Upper lobe of right lung (tissue), 1 donor: Measurements from ENCODE around the gene RCC2. TPM values are rescaled to one million over a fixed set of nuclear protein-coding genes. Genes with fewer than 3 reads are reported as not detected.
"Not testable (repeated sequence)": the region's sequence is repeated elsewhere in the genome, so short reads cannot be mapped to it uniquely, and the experiment has no call there.

Experiments used
- ATAC-seq: fragments of 200-7000 bp; cut with Tn5 transposase; one replicate; pipeline ENCODE4 v1.9.1; 2020; ENCODE audit warnings: mild to moderate bottlenecking, moderate library complexity
- DNase-seq: peaks from one replicate; pipeline ENCODE4 v3.0.0-alpha.2; 2020
- H3K27ac ChIP-seq: fragments of 200-600 bp; one replicate; pipeline ENCODE4 v1.8.0; 2022
- H3K27me3 ChIP-seq: fragments of 200-600 bp; one replicate; pipeline ENCODE4 v1.8.0; 2022; ENCODE audit warnings: mild to moderate bottlenecking
- H3K36me3 ChIP-seq: fragments of 200-600 bp; one replicate; pipeline ENCODE4 v1.8.0; 2022
- H3K4me1 ChIP-seq: fragments of 200-600 bp; one replicate; pipeline ENCODE4 v1.8.0; 2022
- H3K4me3 ChIP-seq: fragments of 200-600 bp; one replicate; pipeline ENCODE4 v1.8.0; 2022; ENCODE audit warnings: mild to moderate bottlenecking
- H3K9me3 ChIP-seq: fragments of 200-600 bp; one replicate; pipeline ENCODE4 v1.8.0; 2022
- intact Hi-C: fragments of 100-400 bp; cut with DNase I; formaldehyde crosslinking; loops from one replicate; pipeline ENCODE4 v1.11.0; 2022
- total RNA-seq: library from RNA; stranded (reverse); fragmentation: NEBNext Ultra II Directional; extraction: Animal tissue kit (Norgen Biotek cat#: 25700); gene quantifications from one replicate; pipeline ENCODE4 v1.2.1, GENCODE V29; 2021
- TF ChIP-seq, protein P1 (sequence below): fragments of 200-600 bp; IDR thresholded peaks from one replicate; pipeline ENCODE4 v1.8.0; 2022; ENCODE audit warnings: antibody characterized with exemption
- donor health status: DM: no; HTN: yes; CAD: no; lungs with severe emphysema.

The RCC2 gene
- total RNA-seq, 1 donor from 2014 or later, result 48.6 TPM

DNA sequence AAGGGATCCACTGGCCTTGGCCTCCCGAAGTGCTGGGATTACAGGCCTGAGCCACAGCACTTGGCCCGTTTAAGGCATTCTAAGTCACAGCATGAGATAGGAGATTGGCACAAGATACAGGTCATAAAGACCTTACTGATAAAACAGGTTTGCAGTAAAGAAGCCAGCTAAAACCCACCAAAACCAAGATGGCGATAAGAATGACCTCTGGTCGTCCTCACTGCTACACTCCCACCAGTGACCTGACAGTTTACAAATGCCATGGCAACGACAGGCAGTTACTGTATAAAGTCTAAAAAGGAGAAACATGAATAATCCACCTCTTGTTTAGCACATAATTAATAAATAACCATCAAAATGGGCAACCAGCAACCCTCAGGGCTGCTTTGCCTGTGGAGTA, 33.3 kb upstream of the RCC2 start:
- TF ChIP-seq, protein P1, sequence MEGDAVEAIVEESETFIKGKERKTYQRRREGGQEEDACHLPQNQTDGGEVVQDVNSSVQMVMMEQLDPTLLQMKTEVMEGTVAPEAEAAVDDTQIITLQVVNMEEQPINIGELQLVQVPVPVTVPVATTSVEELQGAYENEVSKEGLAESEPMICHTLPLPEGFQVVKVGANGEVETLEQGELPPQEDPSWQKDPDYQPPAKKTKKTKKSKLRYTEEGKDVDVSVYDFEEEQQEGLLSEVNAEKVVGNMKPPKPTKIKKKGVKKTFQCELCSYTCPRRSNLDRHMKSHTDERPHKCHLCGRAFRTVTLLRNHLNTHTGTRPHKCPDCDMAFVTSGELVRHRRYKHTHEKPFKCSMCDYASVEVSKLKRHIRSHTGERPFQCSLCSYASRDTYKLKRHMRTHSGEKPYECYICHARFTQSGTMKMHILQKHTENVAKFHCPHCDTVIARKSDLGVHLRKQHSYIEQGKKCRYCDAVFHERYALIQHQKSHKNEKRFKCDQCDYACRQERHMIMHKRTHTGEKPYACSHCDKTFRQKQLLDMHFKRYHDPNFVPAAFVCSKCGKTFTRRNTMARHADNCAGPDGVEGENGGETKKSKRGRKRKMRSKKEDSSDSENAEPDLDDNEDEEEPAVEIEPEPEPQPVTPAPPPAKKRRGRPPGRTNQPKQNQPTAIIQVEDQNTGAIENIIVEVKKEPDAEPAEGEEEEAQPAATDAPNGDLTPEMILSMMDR, result no peak
- Histone ChIP-seq H3K36me3 (no peaks in the 10 kb centered on the region), H3K9me3 (no peaks in the 10 kb centered on the region), H3K4me1 (no peaks in the 10 kb centered on the region), H3K4me3 (no peak overlapping the region), H3K27me3 (no peaks in the 10 kb centered on the region), H3K27ac (no peak overlapping the region)
- ATAC-seq (no peak), DNase-seq (no peak)
- intact Hi-C loops, result loop anchor here (10.0 kb wide), 1 partner anchor 58 kb away; no protein-coding TSS in a partner anchor

DNA sequence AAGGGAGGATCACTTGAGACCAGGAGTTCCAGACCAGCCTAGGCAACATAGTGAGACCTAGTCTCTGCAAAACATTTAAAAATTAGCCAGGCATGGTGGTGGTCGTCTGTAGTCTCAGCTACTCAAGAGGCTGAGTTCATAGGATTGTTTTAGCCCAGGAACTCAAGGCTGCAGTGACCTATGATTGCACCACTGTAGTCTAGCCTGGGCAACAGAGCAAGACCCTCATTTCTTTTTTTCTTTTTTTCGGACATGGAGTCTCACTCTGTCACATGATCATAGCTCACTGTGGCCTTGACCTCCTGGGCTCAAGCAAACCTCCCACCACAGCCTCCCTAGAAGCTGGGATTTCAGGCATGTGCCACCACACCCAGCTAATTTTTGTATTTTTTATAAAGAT, 31.9 kb upstream of the RCC2 start:
- intact Hi-C loops, result loop anchor here (10.0 kb wide), 1 partner anchor 57 kb away; no protein-coding TSS in a partner anchor
- DNase-seq (no peak), ATAC-seq (no peak)
- Histone ChIP-seq H3K4me3 (no peak overlapping the region), H3K9me3 (no peaks in the 10 kb centered on the region), H3K36me3 (no peaks in the 10 kb centered on the region), H3K27me3 (no peaks in the 10 kb centered on the region), H3K27ac (no peak overlapping the region), H3K4me1 (no peaks in the 10 kb centered on the region)
- TF ChIP-seq, protein P1, result no peak

DNA sequence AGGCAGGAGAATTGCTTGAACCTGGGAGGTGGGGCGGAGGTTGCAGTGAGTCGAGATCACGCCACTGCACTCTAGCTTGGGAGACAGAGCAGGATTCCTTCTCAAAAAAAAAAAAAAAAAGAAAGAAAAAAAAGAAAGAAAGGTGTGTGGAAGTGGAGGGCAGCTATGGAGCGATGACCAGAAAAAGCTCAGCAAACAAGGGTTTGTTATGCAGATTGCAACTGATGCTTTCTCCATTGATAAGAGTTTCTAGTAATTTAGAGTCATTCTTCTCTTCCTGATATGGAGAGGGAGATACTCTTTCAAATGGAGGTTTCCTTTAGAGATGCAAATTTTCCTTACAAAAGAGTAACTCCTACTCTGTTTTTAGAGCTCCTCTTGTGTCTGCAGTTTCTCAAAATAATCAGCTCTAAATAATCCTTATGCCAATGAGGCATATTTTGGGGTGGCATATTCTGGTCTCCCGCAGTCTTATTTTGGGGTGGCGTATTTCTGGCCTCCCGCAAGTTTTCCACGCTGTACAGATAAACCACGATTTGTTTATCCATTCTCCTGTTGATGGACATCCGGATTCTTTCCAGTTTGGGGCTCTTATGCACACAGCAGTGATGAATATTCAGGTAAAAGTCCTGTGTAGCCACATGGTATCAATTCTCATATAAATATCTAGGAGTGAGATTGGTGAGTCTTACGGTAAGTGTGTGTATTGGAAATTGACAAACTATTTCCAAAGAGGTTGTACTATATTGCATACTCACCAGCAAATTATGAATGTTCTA, 30.7 kb upstream of the RCC2 start:
- Histone ChIP-seq H3K36me3 (no peaks in the 10 kb centered on the region), H3K4me1 (no peaks in the 10 kb centered on the region), H3K4me3 (no peak overlapping the region), H3K27me3 (no peaks in the 10 kb centered on the region), H3K9me3 (no peaks in the 10 kb centered on the region), H3K27ac (no peak overlapping the region)
- ATAC-seq (no peak), DNase-seq (no peak)
- TF ChIP-seq, protein P1, result no peak
- intact Hi-C loops, result loop anchor here (10.0 kb wide), 1 partner anchor 55 kb away; no protein-coding TSS in a partner anchor

DNA sequence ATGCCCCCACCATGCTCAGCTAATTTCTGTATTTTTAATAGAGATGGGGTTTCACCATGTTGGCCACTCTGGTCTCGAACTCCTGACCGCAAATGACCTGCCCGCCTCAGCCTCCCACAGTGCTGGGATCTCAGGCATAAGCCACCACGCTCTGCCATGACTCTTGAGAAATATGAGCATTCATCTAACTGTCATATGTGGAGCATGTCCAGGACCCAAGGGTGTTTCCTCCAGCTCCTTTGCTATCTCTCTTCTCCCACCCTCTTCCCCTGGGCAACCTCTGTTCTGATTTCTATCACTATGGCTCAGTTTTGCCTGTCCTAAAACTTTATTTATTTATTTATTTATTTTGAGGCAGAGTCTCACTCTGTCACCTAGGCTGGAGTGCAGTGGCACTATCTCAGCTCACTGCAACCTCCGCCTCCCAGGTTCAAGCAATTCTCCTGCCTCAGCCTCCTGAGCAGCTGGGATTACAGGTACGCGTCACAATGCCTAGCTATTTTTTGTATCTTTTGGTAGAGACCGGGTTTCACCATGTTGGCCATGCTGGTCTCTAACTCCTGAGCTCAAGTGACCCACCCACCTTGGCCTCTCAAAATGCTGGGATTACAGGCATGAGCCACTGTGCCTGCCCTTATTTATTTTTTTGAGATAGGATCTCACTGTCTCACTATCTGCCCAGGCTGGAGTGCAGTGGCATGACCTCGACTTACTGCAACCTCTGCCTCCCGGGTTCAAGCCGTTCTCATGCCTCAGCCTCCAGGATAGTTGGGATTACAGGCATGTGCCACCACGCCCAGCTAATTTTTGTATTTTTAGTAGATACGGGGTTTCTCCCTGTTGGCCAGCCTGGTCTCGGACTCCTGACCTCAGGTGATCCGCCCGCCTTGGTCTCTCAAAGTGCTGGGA, 29.1 kb upstream of the RCC2 start:
- H3K4me1 ChIP-seq, H3K4me3 ChIP-seq, H3K27me3 ChIP-seq, H3K36me3 ChIP-seq, H3K27ac ChIP-seq, H3K9me3 ChIP-seq, DNase-seq, intact Hi-C loops, ATAC-seq: not testable (repeated sequence)

DNA sequence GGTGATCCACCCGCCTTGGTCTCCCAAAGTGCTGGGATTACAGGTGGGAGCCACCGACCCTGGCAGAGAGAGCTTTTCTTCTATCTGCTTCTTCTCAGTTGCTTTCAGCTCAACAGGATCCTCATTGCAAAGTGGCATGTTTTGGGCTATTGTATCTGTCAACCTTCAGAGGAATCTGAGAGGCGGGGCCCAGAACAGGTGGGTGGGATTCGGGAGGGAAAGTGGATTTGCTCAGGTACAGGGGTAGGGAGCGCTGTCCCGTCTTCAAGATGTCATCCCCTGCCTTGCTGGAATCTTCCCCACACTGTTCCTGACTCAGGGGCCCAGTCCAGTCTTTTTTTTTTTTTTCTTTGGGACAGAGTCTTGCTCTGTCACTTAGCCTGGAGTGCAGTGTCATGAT, 26.9 kb upstream of the RCC2 start:
- no peaks in the 10 kb centered on the region for H3K27me3 ChIP-seq
- H3K4me1 ChIP-seq, result no peaks in the 10 kb centered on the region
- TF ChIP-seq, protein P1, result no peak
- ATAC-seq (no peak), DNase-seq (no peak)
- no peaks in the 10 kb centered on the region for H3K36me3 ChIP-seq
- H3K27ac ChIP-seq, result no peak overlapping the region
- intact Hi-C loops, result no loop called here
- no peak overlapping the region for H3K4me3 ChIP-seq
- no peaks in the 10 kb centered on the region for H3K9me3 ChIP-seq

DNA sequence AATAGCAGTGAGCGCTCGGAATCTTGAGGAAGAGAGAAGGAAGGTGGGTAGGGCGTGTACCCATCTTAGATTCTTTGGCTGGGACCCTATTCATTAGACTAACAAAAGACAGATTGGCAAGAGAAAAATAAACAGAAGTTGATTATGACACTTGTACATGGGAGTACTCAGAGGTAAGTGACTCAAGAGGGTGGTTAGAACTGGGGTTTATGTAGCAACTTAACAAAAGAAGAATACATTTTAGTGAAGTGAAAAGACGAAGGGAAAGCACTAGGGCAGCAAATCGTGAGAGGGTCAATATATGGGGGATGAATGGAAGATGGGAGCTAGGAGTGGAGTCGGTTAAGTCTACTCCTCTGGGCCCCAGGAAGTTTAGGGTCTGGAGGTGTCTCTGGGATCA, 25.8 kb upstream of the RCC2 start:
- Histone ChIP-seq H3K27me3 (no peaks in the 10 kb centered on the region), H3K9me3 (no peaks in the 10 kb centered on the region), H3K4me1 (no peaks in the 10 kb centered on the region), H3K4me3 (no peak overlapping the region), H3K27ac (no peak overlapping the region), H3K36me3 (no peaks in the 10 kb centered on the region)
- intact Hi-C loops, result no loop called here
- TF ChIP-seq, protein P1, result no peak
- DNase-seq, result no peak
- no peak for ATAC-seq
